Caco-2 (cell line): Measurements from ENCODE around the gene TMEM14B. TPM values are rescaled to one million over a fixed set of nuclear protein-coding genes. Genes with fewer than 3 reads are reported as not detected.

ENCODE experiments used
- BruUV-seq: library from RNA; stranded (reverse); fragments of 400-500 nt; replicated peaks from 2 replicates; lab custom pipeline; 2021; lab: Mats Ljungman, UMichigan
- CTCF ChIA-PET: fragments of 300-600 bp; sonication (Branson Sonifier 250); formaldehyde crosslinking; loops from one replicate; lab custom pipeline; 2022; ENCODE audit warnings: antibody characterized with exemption; lab: Charles Lee
- POLR2A ChIA-PET: fragments of 300-600 bp; sonication (Branson Sonifier 250); formaldehyde crosslinking; loops from one replicate; lab custom pipeline; 2022; ENCODE audit warnings: antibody characterized with exemption; lab: Charles Lee
- DNase-seq, 2 experiments: peaks; one replicate each; pipeline versions ENCODE4 v3.0.0 to v3.0.0-alpha.2; 2020 to 2022
- H3K27me3 ChIP-seq: replicated peaks from 2 replicates; pipeline ENCODE4 v1.6.0; 2011; ENCODE audit warnings: low read length; ENCODE audit not compliant: control insufficient read depth, insufficient read depth
- H3K36me3 ChIP-seq: 2 replicates; pipeline ENCODE4 v1.5.1; 2011; ENCODE audit warnings: low read length; ENCODE audit not compliant: control insufficient read depth, insufficient read depth
- H3K4me1 ChIP-seq: fragments of 250-450 bp; sonication (Bioruptor Pico); 2 replicates; pipeline ENCODE4 v1.5.1; 2020; ENCODE audit warnings: mild to moderate bottlenecking
- H3K4me3 ChIP-seq: 2 replicates; pipeline ENCODE4 v1.5.1; 2011; ENCODE audit warnings: low read depth, mild to moderate bottlenecking, control low read depth, low read length
- H3K9me3 ChIP-seq: fragments of 250-450 bp; sonication (Bioruptor Pico); 2 replicates; pipeline ENCODE4 v1.5.1; 2020; ENCODE audit warnings: mild to moderate bottlenecking, moderate library complexity
- H3K27ac Mint-ChIP-seq: one replicate; pipeline ENCODE4 v1.8.0; 2022; ENCODE audit warnings: mixed read lengths; ENCODE audit not compliant: unreplicated experiment
- H3K27me3 Mint-ChIP-seq: one replicate; pipeline ENCODE4 v1.8.0; 2022; ENCODE audit warnings: mixed read lengths; ENCODE audit not compliant: insufficient read depth, unreplicated experiment
- H3K36me3 Mint-ChIP-seq: one replicate; pipeline ENCODE4 v1.8.0; 2022; ENCODE audit warnings: mild to moderate bottlenecking, mixed read lengths; ENCODE audit not compliant: insufficient read depth, unreplicated experiment
- H3K4me1 Mint-ChIP-seq: one replicate; pipeline ENCODE4 v1.8.0; 2022; ENCODE audit warnings: low read depth, mixed read lengths; ENCODE audit not compliant: unreplicated experiment
- H3K4me3 Mint-ChIP-seq: one replicate; pipeline ENCODE4 v1.8.0; 2022; ENCODE audit warnings: mild to moderate bottlenecking, moderate library complexity, mixed read lengths; ENCODE audit not compliant: unreplicated experiment
- H3K9me3 Mint-ChIP-seq: one replicate; pipeline ENCODE4 v1.8.0; 2022; ENCODE audit warnings: mixed read lengths; ENCODE audit not compliant: unreplicated experiment
- intact Hi-C: fragments of 100-400 bp; cut with micrococcal nuclease; formaldehyde crosslinking; loops from one replicate; pipeline ENCODE4 v1.10.0; 2022; ENCODE audit not compliant: unreplicated experiment
- total RNA-seq: library from RNA; stranded (reverse); gene quantifications from 2 replicates; pipeline ENCODE4 v1.2.3, GENCODE V29; 2022
- TF ChIP-seq, protein P1 (sequence below), 2 experiments: fragments of 200-600 bp in 1 of 2; IDR thresholded peaks; 1 replicate in 1 of 2; 2 replicates in 1 of 2; pipeline versions ENCODE4 v1.5.1 to v1.8.0; 2011 to 2022; ENCODE audit warnings: antibody characterized with exemption in 1 of 2, control low read depth in 1 of 2, inconsistent platforms in 1 of 2, low read depth in 1 of 2, low read length in 1 of 2, mild to moderate bottlenecking in 1 of 2, moderate library complexity in 1 of 2; ENCODE audit not compliant: insufficient read depth in 1 of 2, severe bottlenecking in 1 of 2, unreplicated experiment in 1 of 2

TMEM14B gene
- total RNA-seq, 1 experiment from 2014 or later: 105 TPM

DNA sequence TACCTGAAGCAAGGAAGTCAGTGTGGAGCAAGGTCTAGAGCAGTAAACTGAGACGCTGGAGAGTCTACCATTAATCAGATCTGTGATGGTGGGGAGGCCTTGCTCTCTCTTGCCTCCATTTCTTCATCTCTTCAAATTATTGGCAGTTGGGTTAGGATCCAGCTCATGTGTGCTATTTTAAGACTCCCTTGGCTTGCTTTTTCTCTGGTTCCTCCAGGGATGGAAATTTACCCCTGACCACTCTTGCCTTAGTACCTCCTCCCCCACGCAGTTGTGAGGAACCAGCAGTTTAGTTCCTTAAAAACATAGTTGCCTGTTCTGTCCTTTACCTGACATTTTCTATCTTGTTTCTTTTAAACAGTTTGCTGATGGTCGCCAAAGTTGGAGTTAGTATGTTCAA lies 17.4 kb upstream of the TMEM14B start:
- DNase-seq: no peak
- H3K36me3 ChIP-seq: peaks cover 4% of the 10 kb centered on the region
- no peaks in the 10 kb centered on the region for H3K27me3 ChIP-seq
- no peak overlapping the region for H3K4me3 ChIP-seq
- intact Hi-C loops: no loop called here
- POLR2A ChIA-PET: no interaction called here
- TF ChIP-seq, protein P1, sequence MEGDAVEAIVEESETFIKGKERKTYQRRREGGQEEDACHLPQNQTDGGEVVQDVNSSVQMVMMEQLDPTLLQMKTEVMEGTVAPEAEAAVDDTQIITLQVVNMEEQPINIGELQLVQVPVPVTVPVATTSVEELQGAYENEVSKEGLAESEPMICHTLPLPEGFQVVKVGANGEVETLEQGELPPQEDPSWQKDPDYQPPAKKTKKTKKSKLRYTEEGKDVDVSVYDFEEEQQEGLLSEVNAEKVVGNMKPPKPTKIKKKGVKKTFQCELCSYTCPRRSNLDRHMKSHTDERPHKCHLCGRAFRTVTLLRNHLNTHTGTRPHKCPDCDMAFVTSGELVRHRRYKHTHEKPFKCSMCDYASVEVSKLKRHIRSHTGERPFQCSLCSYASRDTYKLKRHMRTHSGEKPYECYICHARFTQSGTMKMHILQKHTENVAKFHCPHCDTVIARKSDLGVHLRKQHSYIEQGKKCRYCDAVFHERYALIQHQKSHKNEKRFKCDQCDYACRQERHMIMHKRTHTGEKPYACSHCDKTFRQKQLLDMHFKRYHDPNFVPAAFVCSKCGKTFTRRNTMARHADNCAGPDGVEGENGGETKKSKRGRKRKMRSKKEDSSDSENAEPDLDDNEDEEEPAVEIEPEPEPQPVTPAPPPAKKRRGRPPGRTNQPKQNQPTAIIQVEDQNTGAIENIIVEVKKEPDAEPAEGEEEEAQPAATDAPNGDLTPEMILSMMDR (IDR thresholded peaks at IDR 0.05; ENCODE audit: insufficient read depth in 1 of 2, low read depth in 1 of 2, low read length in 1 of 2, severe bottlenecking in 1 of 2, unreplicated experiment in 1 of 2): no peak
- BruUV-seq: no TSS peak
- no peaks in the 10 kb centered on the region for H3K27me3 Mint-ChIP-seq
- H3K4me3 Mint-ChIP-seq: no peak overlapping the region
- H3K4me1 ChIP-seq: peaks cover 19% of the 10 kb centered on the region
- CTCF ChIA-PET: no interaction called here
- no peaks in the 10 kb centered on the region for H3K9me3 ChIP-seq
- peaks cover 49% of the 10 kb centered on the region for H3K36me3 Mint-ChIP-seq
- H3K4me1 Mint-ChIP-seq: peaks cover 14% of the 10 kb centered on the region
- H3K9me3 Mint-ChIP-seq: no peaks in the 10 kb centered on the region
- H3K27ac Mint-ChIP-seq: no peak overlapping the region

GRCh38 chr6:10733151-10733715 lies 14.4 kb upstream of the TMEM14B start:
- no peaks in the 10 kb centered on the region for H3K9me3 ChIP-seq
- H3K4me1 Mint-ChIP-seq: peaks cover 13% of the 10 kb centered on the region

DNA sequence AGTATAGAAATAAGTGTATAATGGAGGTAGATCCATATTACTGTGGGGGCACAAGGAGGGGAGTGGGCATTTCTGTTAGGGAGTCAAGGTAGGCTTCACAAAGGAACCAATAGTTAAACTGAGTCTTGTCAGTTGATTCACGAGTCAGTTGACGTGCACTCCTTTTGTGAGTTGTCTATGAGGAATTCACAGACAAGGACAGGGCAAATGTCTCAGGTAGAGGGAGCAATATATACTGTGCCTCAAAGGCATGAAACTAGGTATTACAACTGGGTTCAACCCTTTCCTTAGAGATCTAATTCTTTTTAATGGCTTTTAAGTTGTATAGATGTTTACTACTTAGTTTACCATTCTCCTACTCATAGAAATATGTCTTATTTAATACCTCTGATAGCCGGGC lies 13.7 kb upstream of the TMEM14B start:
- Histone ChIP-seq H3K4me3 (no peak overlapping the region), H3K27me3 (no peaks in the 10 kb centered on the region), H3K36me3 (no peaks in the 10 kb centered on the region), H3K4me1 (peaks cover 25% of the 10 kb centered on the region), H3K9me3 (no peaks in the 10 kb centered on the region)
- TF ChIP-seq, protein P1 (IDR thresholded peaks at IDR 0.05; ENCODE audit: insufficient read depth in 1 of 2, low read depth in 1 of 2, low read length in 1 of 2, severe bottlenecking in 1 of 2, unreplicated experiment in 1 of 2): no peak
- ChIA-PET CTCF (no interaction called here), POLR2A (interaction anchor here (0.6 kb wide), 2 partner anchors 11 to 17 kb away, joined by 3 read pairs; partner anchors contain the start of gene TMEM14C)
- Mint-ChIP-seq H3K4me1 (peaks cover 13% of the 10 kb centered on the region), H3K9me3 (no peaks in the 10 kb centered on the region), H3K4me3 (peak overlapping the region; percentile 15), H3K36me3 (peaks cover 29% of the 10 kb centered on the region), H3K27me3 (no peaks in the 10 kb centered on the region), H3K27ac (peak overlapping the region; percentile 66)
- intact Hi-C loops: loop anchor here (1.0 to 2.0 kb wide), 2 partner anchors 11 to 67 kb away; partner anchors contain the start of gene TMEM14C
- no TSS peak for BruUV-seq
- no peak for DNase-seq

More at GRCh38 chr6:10733151-10733715, 14.4 kb upstream of the TMEM14B start:
- Histone ChIP-seq H3K36me3 (no peaks in the 10 kb centered on the region), H3K27me3 (no peaks in the 10 kb centered on the region), H3K4me1 (peaks cover 25% of the 10 kb centered on the region), H3K4me3 (no peak overlapping the region)
- intact Hi-C loops: no loop called here
- no peak for DNase-seq
- no TSS peak for BruUV-seq
- Mint-ChIP-seq H3K27ac (peak overlapping the region; percentile 66), H3K27me3 (no peaks in the 10 kb centered on the region), H3K9me3 (no peaks in the 10 kb centered on the region), H3K4me3 (peak overlapping the region; percentile 15), H3K36me3 (peaks cover 36% of the 10 kb centered on the region)
- ChIA-PET CTCF (no interaction called here), POLR2A (interaction anchor here (0.6 kb wide), 2 partner anchors 10 to 18 kb away, joined by 3 read pairs; partner anchors contain the start of gene TMEM14C)
- TF ChIP-seq, protein P1 (IDR thresholded peaks at IDR 0.05; ENCODE audit: insufficient read depth in 1 of 2, low read depth in 1 of 2, low read length in 1 of 2, severe bottlenecking in 1 of 2, unreplicated experiment in 1 of 2): no peak
